GM12878 (cell line): ENCODE results near the gene ZNF296. TPM values are rescaled to one million over a fixed set of nuclear protein-coding genes. Genes with fewer than 3 reads are reported as not detected.

Experiments
- ATAC-seq: fragments of 200-7000 bp; cut with Tn5 transposase; 3 replicates; pipeline ENCODE4 v1.9.1; 2020; ENCODE audit warnings: mild to moderate bottlenecking, moderate library complexity
- Bru-seq: library from RNA; stranded (reverse); fragments of 400-500 nt; gene quantifications from one replicate; lab custom pipeline; 2021; lab: Mats Ljungman, UMichigan
- BruChase-seq, 2 experiments: library from RNA; stranded (reverse); fragments of 400-500 nt; gene quantifications; one replicate each; lab custom pipeline; 2021; lab: Mats Ljungman, UMichigan
- BruUV-seq: library from RNA; stranded (reverse); fragments of 400-500 nt; replicated peaks from 2 replicates; lab custom pipeline; 2021; lab: Mats Ljungman, UMichigan
- CTCF ChIA-PET: fragments of 300-600 bp; sonication (Branson Sonifier 250); formaldehyde crosslinking; extraction: SDS; loops from one replicate; lab custom pipeline; 2021; ENCODE audit warnings: inconsistent platforms; lab: Yijun Ruan, JAX
- POLR2A ChIA-PET: fragments of 350-600 bp; formaldehyde crosslinking; extraction: SDS; loops from one replicate; lab custom pipeline; 2021; ENCODE audit warnings: inconsistent platforms; lab: Charles Lee
- RAD21 ChIA-PET: fragments of 300-600 bp; sonication (Branson Sonifier 250); formaldehyde crosslinking; loops from one replicate; lab custom pipeline; 2023; ENCODE audit warnings: antibody characterized with exemption; ENCODE audit not compliant: unreplicated experiment; lab: Charles Lee
- SMC1A ChIA-PET: fragments of 300-600 bp; sonication (Branson Sonifier 250); formaldehyde crosslinking; loops from one replicate; lab custom pipeline; 2023; ENCODE audit not compliant: unreplicated experiment, uncharacterized antibody; lab: Charles Lee
- DNase-seq: peaks from one replicate; pipeline ENCODE4 v3.0.0-alpha.2; 2011; ENCODE audit warnings: low read depth, low spot score
- FAIRE-seq: peaks from 3 replicates; lab custom pipeline; 2011; peaks lifted over from hg19 to GRCh38; lab: Jason Lieb, UNC
- H2AFZ ChIP-seq: 2 replicates; pipeline ENCODE4 v1.6.0; 2011; ENCODE audit warnings: low read depth, low read length, control low read depth; ENCODE audit not compliant: control insufficient read depth
- H3K27ac ChIP-seq: 2 replicates; pipeline ENCODE4 v1.5.1; 2011; ENCODE audit warnings: control low read depth; ENCODE audit not compliant: control insufficient read depth, insufficient read depth
- H3K27me3 ChIP-seq, 2 experiments: replicated peaks in 1 of 2; 2 replicates each; pipeline versions ENCODE4 v1.6.0 to v1.6.1; 2011; ENCODE audit warnings: low read length in 1 of 2; ENCODE audit not compliant: control insufficient read depth in 2 of 2, insufficient read depth in 2 of 2
- H3K36me3 ChIP-seq, 2 experiments: 2 replicates each; pipeline ENCODE4 v1.5.1; 2011; ENCODE audit warnings: low read length in 1 of 2; ENCODE audit not compliant: control insufficient read depth in 2 of 2, insufficient read depth in 2 of 2
- H3K4me1 ChIP-seq: 2 replicates; pipeline ENCODE4 v1.6.1; 2011; ENCODE audit warnings: mild to moderate bottlenecking, low read length, moderate library complexity, mixed read lengths; ENCODE audit not compliant: control insufficient read depth, insufficient read depth
- H3K4me2 ChIP-seq: 2 replicates; pipeline ENCODE4 v1.6.0; 2011; ENCODE audit warnings: control low read depth; ENCODE audit not compliant: control insufficient read depth, insufficient read depth
- H3K4me3 ChIP-seq: fragments of 200-600 bp; sonication (generic); 2 replicates; pipeline ENCODE4 v1.5.1; 2016
- H3K79me2 ChIP-seq: 2 replicates; pipeline ENCODE4 v1.6.0; 2011; ENCODE audit warnings: low read length; ENCODE audit not compliant: control insufficient read depth, insufficient read depth
- H3K9ac ChIP-seq: 2 replicates; pipeline ENCODE4 v1.8.0; 2011; ENCODE audit warnings: low read length, control low read depth, mixed read lengths; ENCODE audit not compliant: control insufficient read depth, insufficient read depth
- H3K9me3 ChIP-seq: replicated peaks from 3 replicates; pipeline ENCODE4 v1.5.1; 2011; ENCODE audit warnings: mild to moderate bottlenecking, low read length; ENCODE audit not compliant: control insufficient read depth, insufficient read depth
- H4K20me1 ChIP-seq: 2 replicates; pipeline ENCODE4 v1.6.0; 2011; ENCODE audit not compliant: control insufficient read depth, insufficient read depth
- EED ChIP-seq: sonication (generic); IDR thresholded peaks from 2 replicates; pipeline ENCODE4 v1.6.1; 2016; ENCODE audit warnings: antibody characterized with exemption, low read depth
- EP300 ChIP-seq, 2 experiments: fragments of 150-350 bp in 1 of 2; IDR thresholded peaks; 2 replicates each; pipeline ENCODE4 v1.6.1; 2011 to 2012; ENCODE audit warnings: low read depth in 2 of 2, low read length in 2 of 2, borderline replicate concordance in 1 of 2, improper control_type of control experiment in 1 of 2, inconsistent platforms in 1 of 2; ENCODE audit not compliant: control insufficient read depth in 1 of 2
- IKZF1 ChIP-seq: fragments of 450-650 bp; conservative IDR thresholded peaks from 2 replicates; pipeline ENCODE4 v1.6.1; 2017; ENCODE audit warnings: antibody characterized with exemption, mild to moderate bottlenecking
- LARP7 ChIP-seq: fragments of 450-650 bp; IDR thresholded peaks from 2 replicates; pipeline ENCODE4 v1.6.1; 2017; ENCODE audit warnings: mild to moderate bottlenecking
- MXI1 ChIP-seq: fragments of 150-350 bp; IDR thresholded peaks from 2 replicates; pipeline ENCODE4 v1.6.1; 2011; ENCODE audit warnings: low read depth, mild to moderate bottlenecking, inconsistent platforms, low read length, improper control_type of control experiment
- POLR2AphosphoS2 ChIP-seq: IDR thresholded peaks from 2 replicates; pipeline ENCODE4 v1.6.1; 2011; ENCODE audit warnings: low read depth, mild to moderate bottlenecking, low read length, improper control_type of control experiment, moderate library complexity
- POLR2AphosphoS5 ChIP-seq: IDR thresholded peaks from 2 replicates; pipeline ENCODE4 v1.6.1; 2011; ENCODE audit warnings: mild to moderate bottlenecking, low read length, inconsistent platforms
- RUNX3 ChIP-seq: IDR thresholded peaks from 2 replicates; pipeline ENCODE4 v1.6.1; 2012; ENCODE audit warnings: low read length, inconsistent platforms
- SIN3A ChIP-seq: IDR thresholded peaks from 2 replicates; pipeline ENCODE4 v1.6.1; 2012; ENCODE audit warnings: low read depth, low read length, improper control_type of control experiment
- TCF12 ChIP-seq: IDR thresholded peaks from 2 replicates; pipeline ENCODE4 v1.6.1; 2011; ENCODE audit warnings: low read depth, mild to moderate bottlenecking, low read length
- WGBS: methylation state at CpG from one replicate; pipeline ENCODE4 v1.1.6; 2016; ENCODE audit warnings: low lambda C conversion rate; ENCODE audit not compliant: insufficient replicate concordance, insufficient coverage; ENCODE audit errors: missing lambda C conversion rate; 5-methylcytosine and 5-hydroxymethylcytosine counted together
- in situ Hi-C: fragments of 300-500 bp; cut with MboI; formaldehyde crosslinking; loops from 9 replicates; pipeline ENCODE4 v1.14.3; 2018; ENCODE audit warnings: mixed read lengths
- intact Hi-C: fragments of 100-400 bp; cut with micrococcal nuclease; formaldehyde crosslinking; loops from one replicate; pipeline ENCODE4 v1.14.2; 2022; ENCODE audit not compliant: unreplicated experiment
- long read RNA-seq, 2 experiments: library from polyadenylated mRNA; unstranded; transcript quantifications; one replicate each; pipeline ENCODE4 v2.0.0, GENCODE V29; 2019 to 2020
- polyA minus RNA-seq, 3 experiments: library from RNA; depleted of rRNA, polyadenylated mRNA; stranded (reverse); fragments of >200 nt; gene quantifications; 2 replicates each; pipeline ENCODE4 v1.2.3, GENCODE V29; 2011
- polyA plus RNA-seq, 11 experiments: library from polyadenylated mRNA; depleted of rRNA in 4 of 11; unstranded in 6 of 11; stranded (reverse) in 5 of 11; fragments of >200 nt; fragmentation: Nextera tagmentation in 4 of 11; fragmentation: Illumina TruSeq in 1 of 11; extraction: Ambion mirVana in 4 of 11; extraction: Trizol in 1 of 11; gene quantifications; 1 replicate in 1 of 11; 2 replicates in 10 of 11; pipeline versions ENCODE4 v1.2.1 to v1.2.3, GENCODE V29; 2011 to 2016; ENCODE audit warnings: inconsistent platforms in 2 of 11, missing spikeins in 2 of 11, low read depth in 1 of 11
- total RNA-seq, 4 experiments: library from RNA; depleted of rRNA in 3 of 4; stranded (reverse); fragments of >200 nt in 3 of 4; fragmentation: Illumina TruSeq in 1 of 4; extraction: Trizol in 1 of 4; gene quantifications; 2 replicates each; pipeline versions ENCODE4 v1.2.1 to v1.2.3, GENCODE V29; 2013 to 2021
- TF ChIP-seq, protein P1 (sequence below): fragments of 450-650 bp; conservative IDR thresholded peaks from 2 replicates; pipeline ENCODE4 v1.6.1; 2017; ENCODE audit warnings: mild to moderate bottlenecking, moderate library complexity
- TF ChIP-seq, protein P2 (sequence below): fragments of 450-650 bp; IDR thresholded peaks from 2 replicates; pipeline ENCODE4 v1.6.1; 2017; ENCODE audit warnings: antibody characterized with exemption, mild to moderate bottlenecking, moderate library complexity

The ZNF296 gene
- 5.5 and 7.7 TPM in 2 replicates for total RNA-seq (2013; cell fraction: nucleolus; rRNA removed)
- total RNA-seq (2014; rRNA removed) (2.0 and 3.5 TPM in 2 replicates), total RNA-seq (2014; rRNA removed; fragmentation: Illumina TruSeq; extraction: Trizol) (0.83 and 0.98 TPM in 2 replicates), total RNA-seq (2021) (21.3 and 23.5 TPM in 2 replicates), polyA plus RNA-seq (2011; rRNA removed) (0.24 and 0.92 TPM in 2 replicates), polyA plus RNA-seq (2014; fragmentation: Illumina TruSeq; extraction: Trizol) (0.53 TPM in 1 of 2 replicates, not detected in the other), polyA plus RNA-seq (2014; fragmentation: Nextera tagmentation; extraction: Ambion mirVana) (under 1 TPM in 1 of 2 experiments, not detected in 1; 0.44 TPM), polyA plus RNA-seq (2014; rRNA removed) (7.5 and 11.8 TPM in 2 replicates), polyA plus RNA-seq (2016; fragmentation: Nextera tagmentation; extraction: Ambion mirVana) (10 to 100 TPM; 21.9 to 23.6 TPM), polyA minus RNA-seq (2011; rRNA and poly(A)+ RNA removed) (0.66 and 4.7 TPM in 2 replicates), Bru-seq, nascent RNA (percentile 67 among the genes with signal in this experiment), BruChase-seq, experiment 1, labeled RNA remaining after a 6-hour chase (percentile 61 among the genes with signal in this experiment), BruChase-seq, experiment 2, labeled RNA remaining after a 2-hour chase (percentile 63 among the genes with signal in this experiment)
- 3.8 TPM for polyA plus RNA-seq (2011; ENCODE audit: low read depth)
- 2.8 and 2.9 TPM in 2 replicates for polyA plus RNA-seq (2011; cell fraction: cytosol; rRNA removed)
- polyA plus RNA-seq (2011; cell fraction: nucleus; rRNA removed): 8.0 and 12.0 TPM in 2 replicates
- 12.1 and 14.3 TPM in 2 replicates for polyA plus RNA-seq (2012)
- polyA minus RNA-seq (2011; cell fraction: cytosol; rRNA and poly(A)+ RNA removed): 7.4 and 9.8 TPM in 2 replicates
- polyA minus RNA-seq (2011; cell fraction: nucleus; rRNA and poly(A)+ RNA removed): 3.3 and 9.2 TPM in 2 replicates
- long read RNA-seq, experiment 1, transcript ZNF296-201 (3 exons, 1,744 nt): major isoform, 20 of 23 reads
- long read RNA-seq, experiment 1, partial matches to known transcripts: 3 of 23 reads
- long read RNA-seq, experiment 1, other reads (novel, unspliced or antisense): 0 of 23 reads
- long read RNA-seq, experiment 2, partial matches to known transcripts: 2 of 4 reads
- long read RNA-seq, experiment 2, other reads (novel, unspliced or antisense): 0 of 4 reads

DNA sequence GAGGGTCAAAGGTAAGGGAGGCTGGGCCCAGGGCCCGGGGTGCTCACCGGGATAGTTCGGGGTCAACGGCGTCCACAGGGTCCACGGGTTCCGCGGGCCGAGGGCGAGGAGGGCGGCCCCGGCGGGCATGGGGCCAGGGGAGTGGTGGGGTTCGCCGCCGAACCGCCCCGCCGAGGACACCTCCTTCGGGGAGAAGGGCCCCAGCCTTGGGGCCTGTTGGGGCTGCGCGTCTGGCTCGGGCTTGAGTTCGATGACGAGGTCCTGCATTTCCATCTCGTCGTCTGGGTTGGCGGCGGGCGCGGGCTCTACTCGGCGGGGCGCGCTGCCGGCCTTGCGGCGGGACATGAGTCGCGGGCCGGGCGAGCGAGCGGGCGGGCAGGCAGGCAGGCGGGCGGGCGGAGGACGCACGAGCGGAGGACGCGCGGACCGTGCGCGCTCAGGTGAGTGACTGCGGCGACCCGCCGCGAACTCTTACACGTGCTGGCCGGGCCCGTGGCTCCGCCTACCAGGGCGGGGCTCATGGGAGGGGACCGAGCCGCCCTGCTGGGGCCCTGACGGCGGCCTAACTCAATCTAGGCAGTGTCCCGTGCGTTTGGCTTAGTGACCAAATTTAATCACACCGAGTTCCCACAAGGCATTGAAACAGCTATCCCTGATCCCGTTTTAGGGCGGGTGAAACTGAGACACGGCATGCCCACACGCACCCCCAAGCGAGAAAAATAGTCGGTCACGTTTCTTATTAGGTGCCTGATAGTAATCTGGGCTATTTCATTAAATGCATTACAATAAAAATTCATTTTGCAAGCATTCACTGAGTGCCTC, at the start of gene ZNF296:
Gene ZNF296, minus strand, starts transcription at position 450 of the 822 bp plus-strand sequence. Its CDS starts 105 bp downstream, at position 345.
- FAIRE-seq: peak; percentile 77
- Histone ChIP-seq H3K27ac (peak within 1 kb of the TSS; percentile 86), H3K27me3 (no peaks in the 10 kb centered on the region), H3K4me2 (peak within 1 kb of the TSS; percentile 60), H3K4me3 (peak within 1 kb of the TSS; percentile 100), H3K4me1 (peaks cover 25% of the 10 kb centered on the region), H3K9ac (peak within 1 kb of the TSS; percentile 88), H3K79me2 (peaks cover 65% of the 10 kb centered on the region), H4K20me1 (no peaks in the 10 kb centered on the region; the same call in 1 of the 2 replicates), H3K9me3 (no peaks in the 10 kb centered on the region), H2AFZ (peak within 1 kb of the TSS; percentile 75), H3K36me3 (peaks cover 10 to 11% of the 10 kb centered on the region in 2 experiments; a peak in 3 of 4 replicates)
- ChIA-PET SMC1A (interaction anchor here (1.0 kb wide), 1 partner anchor 74 kb away, joined by 3 read pairs; no protein-coding TSS in a partner anchor), POLR2A (interaction anchor here (0.5 to 2.5 kb wide), 10 partner anchors 14 to 381 kb away, joined by 3 to 12 read pairs (median 4); partner anchors contain the start of genes BLOC1S3, CLASRP, CLPTM1 and PPP1R37), RAD21 (interaction anchor here (1.2 kb wide), 1 partner anchor 42 kb away, joined by 3 read pairs; no protein-coding TSS in a partner anchor), CTCF (interaction anchor here (1.1 to 2.4 kb wide), 4 partner anchors 24 to 102 kb away, joined by 3 to 6 read pairs (median 4); partner anchors contain the start of genes BLOC1S3 and TRAPPC6A)
- DNase-seq: no peak
- in situ Hi-C loops: no loop called here
- BruUV-seq: TSS peak; percentile 43
- WGBS: 2% methylated on average over 69 of the region's 81 CpGs
- peak; percentile 71 for ATAC-seq
- intact Hi-C loops: loop anchor here (5.0 to 10.0 kb wide), 3 partner anchors 61 to 399 kb away; partner anchors contain the start of genes BLOC1S3 and TRAPPC6A
- TF ChIP-seq TCF12: peak; percentile 34; the same call in 1 of the 2 replicates
- peak; percentile 95 for TF ChIP-seq MXI1
- 0 out of 2 replicates have a peak, but pooled peaks have one; percentile 25 for TF ChIP-seq SIN3A
- peak; percentile 79 for TF ChIP-seq POLR2AphosphoS5
- TF ChIP-seq POLR2AphosphoS2: peak; percentile 26; the same call in 1 of the 2 replicates
- TF ChIP-seq EED: no peak
- 0 out of 2 replicates have a peak, but pooled peaks have one; percentile 9 for TF ChIP-seq RUNX3
- peak; percentile 98 for TF ChIP-seq LARP7
- TF ChIP-seq, protein P1, sequence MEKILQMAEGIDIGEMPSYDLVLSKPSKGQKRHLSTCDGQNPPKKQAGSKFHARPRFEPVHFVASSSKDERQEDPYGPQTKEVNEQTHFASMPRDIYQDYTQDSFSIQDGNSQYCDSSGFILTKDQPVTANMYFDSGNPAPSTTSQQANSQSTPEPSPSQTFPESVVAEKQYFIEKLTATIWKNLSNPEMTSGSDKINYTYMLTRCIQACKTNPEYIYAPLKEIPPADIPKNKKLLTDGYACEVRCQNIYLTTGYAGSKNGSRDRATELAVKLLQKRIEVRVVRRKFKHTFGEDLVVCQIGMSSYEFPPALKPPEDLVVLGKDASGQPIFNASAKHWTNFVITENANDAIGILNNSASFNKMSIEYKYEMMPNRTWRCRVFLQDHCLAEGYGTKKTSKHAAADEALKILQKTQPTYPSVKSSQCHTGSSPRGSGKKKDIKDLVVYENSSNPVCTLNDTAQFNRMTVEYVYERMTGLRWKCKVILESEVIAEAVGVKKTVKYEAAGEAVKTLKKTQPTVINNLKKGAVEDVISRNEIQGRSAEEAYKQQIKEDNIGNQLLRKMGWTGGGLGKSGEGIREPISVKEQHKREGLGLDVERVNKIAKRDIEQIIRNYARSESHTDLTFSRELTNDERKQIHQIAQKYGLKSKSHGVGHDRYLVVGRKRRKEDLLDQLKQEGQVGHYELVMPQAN: peak; percentile 91
- peak; percentile 62 for TF ChIP-seq IKZF1
- TF ChIP-seq, protein P2, sequence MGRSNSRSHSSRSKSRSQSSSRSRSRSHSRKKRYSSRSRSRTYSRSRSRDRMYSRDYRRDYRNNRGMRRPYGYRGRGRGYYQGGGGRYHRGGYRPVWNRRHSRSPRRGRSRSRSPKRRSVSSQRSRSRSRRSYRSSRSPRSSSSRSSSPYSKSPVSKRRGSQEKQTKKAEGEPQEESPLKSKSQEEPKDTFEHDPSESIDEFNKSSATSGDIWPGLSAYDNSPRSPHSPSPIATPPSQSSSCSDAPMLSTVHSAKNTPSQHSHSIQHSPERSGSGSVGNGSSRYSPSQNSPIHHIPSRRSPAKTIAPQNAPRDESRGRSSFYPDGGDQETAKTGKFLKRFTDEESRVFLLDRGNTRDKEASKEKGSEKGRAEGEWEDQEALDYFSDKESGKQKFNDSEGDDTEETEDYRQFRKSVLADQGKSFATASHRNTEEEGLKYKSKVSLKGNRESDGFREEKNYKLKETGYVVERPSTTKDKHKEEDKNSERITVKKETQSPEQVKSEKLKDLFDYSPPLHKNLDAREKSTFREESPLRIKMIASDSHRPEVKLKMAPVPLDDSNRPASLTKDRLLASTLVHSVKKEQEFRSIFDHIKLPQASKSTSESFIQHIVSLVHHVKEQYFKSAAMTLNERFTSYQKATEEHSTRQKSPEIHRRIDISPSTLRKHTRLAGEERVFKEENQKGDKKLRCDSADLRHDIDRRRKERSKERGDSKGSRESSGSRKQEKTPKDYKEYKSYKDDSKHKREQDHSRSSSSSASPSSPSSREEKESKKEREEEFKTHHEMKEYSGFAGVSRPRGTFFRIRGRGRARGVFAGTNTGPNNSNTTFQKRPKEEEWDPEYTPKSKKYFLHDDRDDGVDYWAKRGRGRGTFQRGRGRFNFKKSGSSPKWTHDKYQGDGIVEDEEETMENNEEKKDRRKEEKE: peak; percentile 49; the same call in 1 of the 2 replicates
- no peak for TF ChIP-seq EP300 (IDR thresholded peaks at IDR 0.05; ENCODE audit: borderline replicate concordance in 1 of 2, control insufficient read depth in 1 of 2, low read depth in 2 of 2, low read length in 2 of 2)
